Liver (tissue), 3 donors: ENCODE results near the gene BHLHE23.

Source experiments
- CTCF ChIP-seq: fragments of 150-350 bp; IDR thresholded peaks from 2 replicates; pipeline ENCODE4 v1.5.1; 2017; ENCODE audit warnings: improper control_type of control experiment, low read depth, low read length; ENCODE audit not compliant: missing input control
- RAD21 ChIP-seq, 2 donors: IDR thresholded peaks; 2 replicates each; pipeline ENCODE4 v1.6.1; 2016; ENCODE audit warnings: antibody characterized with exemption in 2 of 2, mild to moderate bottlenecking in 2 of 2
- TF ChIP-seq, protein P1 (sequence below): IDR thresholded peaks from 2 replicates; pipeline ENCODE4 v1.6.1; 2016; ENCODE audit warnings: antibody characterized with exemption
- TF ChIP-seq, protein P2 (sequence below): IDR thresholded peaks from 2 replicates; pipeline ENCODE4 v1.6.1; 2016; ENCODE audit warnings: antibody characterized with exemption
- TF ChIP-seq, protein P3 (sequence below): IDR thresholded peaks from 2 replicates; pipeline ENCODE4 v1.6.1; 2016; ENCODE audit warnings: antibody characterized with exemption, mild to moderate bottlenecking
- donor health status: healthy.
- donor health status: healthy.

DNA sequence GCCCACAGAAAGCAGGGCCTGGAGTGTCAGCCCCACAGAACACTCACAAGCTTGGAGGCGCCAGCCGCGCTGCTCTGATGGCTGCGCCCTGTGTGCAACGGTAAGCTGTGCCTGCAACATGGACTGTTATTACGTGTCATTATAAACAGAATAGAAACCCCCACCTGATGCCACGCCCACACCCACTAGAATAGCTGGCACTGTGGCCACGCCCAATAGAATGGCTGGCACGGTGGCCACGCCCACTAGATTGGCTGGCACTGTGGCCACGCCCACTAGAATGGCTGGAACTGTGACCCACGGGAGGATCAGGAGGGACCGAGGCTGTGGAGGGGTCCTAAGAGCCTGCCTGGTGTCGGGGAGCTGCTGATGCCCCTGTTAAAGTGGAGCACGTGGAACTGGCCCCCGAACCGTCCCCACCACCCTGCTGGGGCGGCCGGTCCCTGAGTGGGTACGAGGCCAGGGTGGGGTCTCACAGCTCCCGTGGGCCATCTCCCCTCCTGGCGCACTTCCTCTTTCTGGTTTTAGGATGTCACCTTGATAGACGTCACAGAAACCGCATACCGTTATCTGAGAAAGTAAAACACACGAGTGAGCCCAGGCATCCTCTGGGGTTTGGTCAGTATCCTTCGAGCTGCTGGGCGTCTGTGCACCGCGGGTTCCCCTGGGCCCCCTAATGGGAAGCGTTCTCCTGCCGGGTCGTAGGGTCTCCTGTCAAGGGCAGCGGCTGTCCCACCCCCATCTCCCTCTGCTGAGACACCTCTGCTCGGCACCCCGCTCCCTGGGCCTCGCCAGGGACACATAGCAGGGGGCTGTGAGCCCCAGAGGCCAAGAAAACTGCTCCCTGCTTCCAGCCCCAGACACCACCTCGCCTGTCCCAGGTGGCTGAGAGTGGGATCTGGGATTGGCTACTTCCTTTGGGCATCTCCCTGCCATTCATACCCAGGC lies 28.9 kb downstream of the BHLHE23 start:
- TF ChIP-seq, protein P1, sequence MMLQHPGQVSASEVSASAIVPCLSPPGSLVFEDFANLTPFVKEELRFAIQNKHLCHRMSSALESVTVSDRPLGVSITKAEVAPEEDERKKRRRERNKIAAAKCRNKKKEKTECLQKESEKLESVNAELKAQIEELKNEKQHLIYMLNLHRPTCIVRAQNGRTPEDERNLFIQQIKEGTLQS, result no peak
- TF ChIP-seq CTCF (no peak), RAD21 (IDR thresholded peaks at IDR 0.05) (no peak)
- TF ChIP-seq, protein P2, sequence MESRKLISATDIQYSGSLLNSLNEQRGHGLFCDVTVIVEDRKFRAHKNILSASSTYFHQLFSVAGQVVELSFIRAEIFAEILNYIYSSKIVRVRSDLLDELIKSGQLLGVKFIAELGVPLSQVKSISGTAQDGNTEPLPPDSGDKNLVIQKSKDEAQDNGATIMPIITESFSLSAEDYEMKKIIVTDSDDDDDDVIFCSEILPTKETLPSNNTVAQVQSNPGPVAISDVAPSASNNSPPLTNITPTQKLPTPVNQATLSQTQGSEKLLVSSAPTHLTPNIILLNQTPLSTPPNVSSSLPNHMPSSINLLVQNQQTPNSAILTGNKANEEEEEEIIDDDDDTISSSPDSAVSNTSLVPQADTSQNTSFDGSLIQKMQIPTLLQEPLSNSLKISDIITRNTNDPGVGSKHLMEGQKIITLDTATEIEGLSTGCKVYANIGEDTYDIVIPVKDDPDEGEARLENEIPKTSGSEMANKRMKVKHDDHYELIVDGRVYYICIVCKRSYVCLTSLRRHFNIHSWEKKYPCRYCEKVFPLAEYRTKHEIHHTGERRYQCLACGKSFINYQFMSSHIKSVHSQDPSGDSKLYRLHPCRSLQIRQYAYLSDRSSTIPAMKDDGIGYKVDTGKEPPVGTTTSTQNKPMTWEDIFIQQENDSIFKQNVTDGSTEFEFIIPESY, result no peak
- TF ChIP-seq, protein P3, sequence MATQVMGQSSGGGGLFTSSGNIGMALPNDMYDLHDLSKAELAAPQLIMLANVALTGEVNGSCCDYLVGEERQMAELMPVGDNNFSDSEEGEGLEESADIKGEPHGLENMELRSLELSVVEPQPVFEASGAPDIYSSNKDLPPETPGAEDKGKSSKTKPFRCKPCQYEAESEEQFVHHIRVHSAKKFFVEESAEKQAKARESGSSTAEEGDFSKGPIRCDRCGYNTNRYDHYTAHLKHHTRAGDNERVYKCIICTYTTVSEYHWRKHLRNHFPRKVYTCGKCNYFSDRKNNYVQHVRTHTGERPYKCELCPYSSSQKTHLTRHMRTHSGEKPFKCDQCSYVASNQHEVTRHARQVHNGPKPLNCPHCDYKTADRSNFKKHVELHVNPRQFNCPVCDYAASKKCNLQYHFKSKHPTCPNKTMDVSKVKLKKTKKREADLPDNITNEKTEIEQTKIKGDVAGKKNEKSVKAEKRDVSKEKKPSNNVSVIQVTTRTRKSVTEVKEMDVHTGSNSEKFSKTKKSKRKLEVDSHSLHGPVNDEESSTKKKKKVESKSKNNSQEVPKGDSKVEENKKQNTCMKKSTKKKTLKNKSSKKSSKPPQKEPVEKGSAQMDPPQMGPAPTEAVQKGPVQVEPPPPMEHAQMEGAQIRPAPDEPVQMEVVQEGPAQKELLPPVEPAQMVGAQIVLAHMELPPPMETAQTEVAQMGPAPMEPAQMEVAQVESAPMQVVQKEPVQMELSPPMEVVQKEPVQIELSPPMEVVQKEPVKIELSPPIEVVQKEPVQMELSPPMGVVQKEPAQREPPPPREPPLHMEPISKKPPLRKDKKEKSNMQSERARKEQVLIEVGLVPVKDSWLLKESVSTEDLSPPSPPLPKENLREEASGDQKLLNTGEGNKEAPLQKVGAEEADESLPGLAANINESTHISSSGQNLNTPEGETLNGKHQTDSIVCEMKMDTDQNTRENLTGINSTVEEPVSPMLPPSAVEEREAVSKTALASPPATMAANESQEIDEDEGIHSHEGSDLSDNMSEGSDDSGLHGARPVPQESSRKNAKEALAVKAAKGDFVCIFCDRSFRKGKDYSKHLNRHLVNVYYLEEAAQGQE, result no peak
